Measurements from ENCODE around the gene AARS2. TPM values are rescaled to one million over a fixed set of nuclear protein-coding genes. Genes with fewer than 3 reads are reported as not detected.

The AARS2 gene
- total and polyA plus RNA-seq, 9 donors: 3.0 to 15.5 (median 14.0) TPM

DNA sequence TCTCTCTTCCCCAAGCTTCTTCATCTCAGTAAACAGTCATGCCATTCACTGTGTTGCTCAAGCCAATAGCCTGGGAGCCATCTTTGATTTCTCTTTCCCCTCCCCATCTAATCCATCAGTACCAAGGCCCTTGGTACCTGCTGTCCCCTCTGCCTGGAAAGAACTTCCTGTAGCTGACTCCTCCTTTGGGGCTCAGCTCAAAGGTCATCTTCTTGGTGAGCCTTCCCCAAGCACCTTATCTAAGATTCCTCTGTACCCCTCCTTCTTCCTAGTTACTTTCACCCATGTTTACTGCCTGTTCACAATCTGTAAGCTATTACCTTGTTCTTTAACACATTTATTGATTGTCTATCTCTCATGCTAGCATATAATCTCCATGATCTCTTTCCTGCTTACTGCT, 3.5 kb downstream of the AARS2 start:
- Histone ChIP-seq H3K4me1 (ENCODE audit: insufficient read depth) (peaks cover 5% of the 10 kb centered on the region), H3K36me3 (no peaks in the 10 kb centered on the region), H3K9me3 (no peaks in the 10 kb centered on the region), H3K4me3 (no peak overlapping the region), H3K27ac (no peak overlapping the region), H3K27me3 (no peaks in the 10 kb centered on the region)
- intact Hi-C loops (cut with DNase I): no loop called here
- TF ChIP-seq, protein P1, sequence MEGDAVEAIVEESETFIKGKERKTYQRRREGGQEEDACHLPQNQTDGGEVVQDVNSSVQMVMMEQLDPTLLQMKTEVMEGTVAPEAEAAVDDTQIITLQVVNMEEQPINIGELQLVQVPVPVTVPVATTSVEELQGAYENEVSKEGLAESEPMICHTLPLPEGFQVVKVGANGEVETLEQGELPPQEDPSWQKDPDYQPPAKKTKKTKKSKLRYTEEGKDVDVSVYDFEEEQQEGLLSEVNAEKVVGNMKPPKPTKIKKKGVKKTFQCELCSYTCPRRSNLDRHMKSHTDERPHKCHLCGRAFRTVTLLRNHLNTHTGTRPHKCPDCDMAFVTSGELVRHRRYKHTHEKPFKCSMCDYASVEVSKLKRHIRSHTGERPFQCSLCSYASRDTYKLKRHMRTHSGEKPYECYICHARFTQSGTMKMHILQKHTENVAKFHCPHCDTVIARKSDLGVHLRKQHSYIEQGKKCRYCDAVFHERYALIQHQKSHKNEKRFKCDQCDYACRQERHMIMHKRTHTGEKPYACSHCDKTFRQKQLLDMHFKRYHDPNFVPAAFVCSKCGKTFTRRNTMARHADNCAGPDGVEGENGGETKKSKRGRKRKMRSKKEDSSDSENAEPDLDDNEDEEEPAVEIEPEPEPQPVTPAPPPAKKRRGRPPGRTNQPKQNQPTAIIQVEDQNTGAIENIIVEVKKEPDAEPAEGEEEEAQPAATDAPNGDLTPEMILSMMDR (IDR thresholded peaks at IDR 0.05): no peak
- TF ChIP-seq EP300 (IDR thresholded peaks at IDR 0.05) (no peak), POLR2A (IDR thresholded peaks at IDR 0.05) (no peak)
- DNase-seq: no peak

DNA sequence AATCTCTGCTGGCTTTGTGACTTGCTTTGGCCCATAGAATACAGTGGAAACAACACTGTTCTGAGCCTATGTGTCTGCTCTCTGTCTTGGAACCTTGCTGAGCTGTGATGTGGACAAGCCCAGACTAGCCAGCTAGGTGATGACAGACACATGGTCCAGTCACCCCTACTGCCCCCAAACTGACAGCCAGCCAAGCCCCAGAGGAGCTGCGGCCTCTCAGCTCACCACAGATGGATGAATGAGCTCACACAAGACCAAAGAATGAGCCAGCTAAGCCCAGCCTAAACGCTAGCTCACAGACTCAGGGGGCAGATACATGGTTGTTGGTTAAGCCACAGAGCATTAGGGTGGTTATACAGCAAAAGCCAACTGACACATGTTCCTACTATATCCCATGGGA, 4.1 kb downstream of the AARS2 start:
- Histone ChIP-seq H3K4me1 (ENCODE audit: insufficient read depth) (peaks cover 5% of the 10 kb centered on the region), H3K27me3 (no peaks in the 10 kb centered on the region), H3K36me3 (no peaks in the 10 kb centered on the region), H3K9me3 (no peaks in the 10 kb centered on the region), H3K27ac (no peak overlapping the region), H3K4me3 (no peak overlapping the region)
- intact Hi-C loops (cut with DNase I): no loop called here
- no peak for TF ChIP-seq POLR2A (IDR thresholded peaks at IDR 0.05)
- TF ChIP-seq, protein P1 (IDR thresholded peaks at IDR 0.05): no peak
- TF ChIP-seq EP300 (IDR thresholded peaks at IDR 0.05): no peak
- no peak for DNase-seq
- 80 to 95% (median 84%) methylated on average over 2 of the region's 2 CpGs for WGBS, 3 donors

DNA sequence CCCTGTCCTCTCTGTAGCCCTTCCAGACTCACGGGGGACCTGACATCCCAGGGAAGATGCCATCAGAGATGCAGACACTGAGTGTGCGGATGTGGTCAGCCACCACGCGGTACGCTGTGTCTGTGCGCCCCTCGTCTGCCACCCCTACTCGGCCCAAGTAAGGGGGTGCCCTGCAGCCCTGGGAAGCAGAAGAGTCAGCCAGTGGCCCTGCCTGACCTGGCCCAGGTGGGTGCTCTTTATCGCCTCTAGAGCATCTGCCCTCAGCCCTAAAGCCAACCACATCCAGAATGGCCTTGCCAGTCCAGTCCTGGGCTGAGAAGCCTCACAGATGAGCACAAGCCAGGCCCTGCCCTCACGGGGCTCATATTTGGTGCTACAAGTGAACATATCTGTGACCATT, 5.9 kb downstream of the AARS2 start:
- no peak overlapping the region for H3K27ac ChIP-seq
- DNase-seq: no peak
- peaks cover 2% of the 10 kb centered on the region for H3K4me1 ChIP-seq (ENCODE audit: insufficient read depth)
- no peak overlapping the region for H3K4me3 ChIP-seq
- H3K36me3 ChIP-seq: no peaks in the 10 kb centered on the region
- intact Hi-C loops (cut with DNase I): no loop called here
- no peak for TF ChIP-seq POLR2A (IDR thresholded peaks at IDR 0.05)
- TF ChIP-seq, protein P1 (IDR thresholded peaks at IDR 0.05): no peak
- TF ChIP-seq EP300 (IDR thresholded peaks at IDR 0.05): no peak
- H3K9me3 ChIP-seq: no peaks in the 10 kb centered on the region
- H3K27me3 ChIP-seq: no peaks in the 10 kb centered on the region
- WGBS, 3 donors: 86 to 92% (median 90%) methylated on average over 10 of the region's 10 CpGs

DNA sequence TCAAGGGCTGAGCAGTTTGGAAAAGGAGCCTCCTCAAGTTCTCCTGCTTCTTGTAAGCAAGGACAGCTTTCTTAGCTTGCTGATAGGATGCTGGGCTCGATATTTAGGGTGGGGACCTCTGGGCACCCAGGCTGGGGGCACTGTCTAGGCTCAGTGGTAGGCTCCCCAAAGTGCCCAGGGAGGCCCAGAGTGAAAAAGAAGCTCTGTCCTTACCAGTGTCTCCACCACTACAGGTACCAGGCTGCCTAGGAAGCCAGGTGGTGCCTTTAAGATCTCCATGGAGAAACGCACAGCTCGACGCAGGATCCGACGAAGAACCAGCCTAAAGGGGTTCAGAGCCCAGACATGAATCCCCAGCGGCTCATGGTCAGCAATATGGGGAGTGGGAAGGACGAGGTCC, 6.4 kb downstream of the AARS2 start:
- TF ChIP-seq POLR2A (IDR thresholded peaks at IDR 0.05) (no peak), EP300 (IDR thresholded peaks at IDR 0.05) (no peak)
- TF ChIP-seq, protein P1 (IDR thresholded peaks at IDR 0.05): no peak
- WGBS, 3 donors: 84 to 89% (median 87%) methylated on average over 8 of the region's 8 CpGs
- intact Hi-C loops (cut with DNase I): no loop called here

More for the DNA sequence above, 6.4 kb downstream of the AARS2 start:
- H3K9me3 ChIP-seq: no peaks in the 10 kb centered on the region
- no peaks in the 10 kb centered on the region for H3K27me3 ChIP-seq
- H3K36me3 ChIP-seq: no peaks in the 10 kb centered on the region
- H3K27ac ChIP-seq: no peak overlapping the region
- H3K4me1 ChIP-seq (ENCODE audit: insufficient read depth): no peaks in the 10 kb centered on the region
- DNase-seq: no peak
- H3K4me3 ChIP-seq: no peak overlapping the region
